ENCODE results near the gene TDRD1.
"Not testable (repeated sequence)": the region's sequence is repeated elsewhere in the genome, so short reads cannot be mapped to it uniquely, and the experiment has no call there.

TDRD1 gene, protein sequence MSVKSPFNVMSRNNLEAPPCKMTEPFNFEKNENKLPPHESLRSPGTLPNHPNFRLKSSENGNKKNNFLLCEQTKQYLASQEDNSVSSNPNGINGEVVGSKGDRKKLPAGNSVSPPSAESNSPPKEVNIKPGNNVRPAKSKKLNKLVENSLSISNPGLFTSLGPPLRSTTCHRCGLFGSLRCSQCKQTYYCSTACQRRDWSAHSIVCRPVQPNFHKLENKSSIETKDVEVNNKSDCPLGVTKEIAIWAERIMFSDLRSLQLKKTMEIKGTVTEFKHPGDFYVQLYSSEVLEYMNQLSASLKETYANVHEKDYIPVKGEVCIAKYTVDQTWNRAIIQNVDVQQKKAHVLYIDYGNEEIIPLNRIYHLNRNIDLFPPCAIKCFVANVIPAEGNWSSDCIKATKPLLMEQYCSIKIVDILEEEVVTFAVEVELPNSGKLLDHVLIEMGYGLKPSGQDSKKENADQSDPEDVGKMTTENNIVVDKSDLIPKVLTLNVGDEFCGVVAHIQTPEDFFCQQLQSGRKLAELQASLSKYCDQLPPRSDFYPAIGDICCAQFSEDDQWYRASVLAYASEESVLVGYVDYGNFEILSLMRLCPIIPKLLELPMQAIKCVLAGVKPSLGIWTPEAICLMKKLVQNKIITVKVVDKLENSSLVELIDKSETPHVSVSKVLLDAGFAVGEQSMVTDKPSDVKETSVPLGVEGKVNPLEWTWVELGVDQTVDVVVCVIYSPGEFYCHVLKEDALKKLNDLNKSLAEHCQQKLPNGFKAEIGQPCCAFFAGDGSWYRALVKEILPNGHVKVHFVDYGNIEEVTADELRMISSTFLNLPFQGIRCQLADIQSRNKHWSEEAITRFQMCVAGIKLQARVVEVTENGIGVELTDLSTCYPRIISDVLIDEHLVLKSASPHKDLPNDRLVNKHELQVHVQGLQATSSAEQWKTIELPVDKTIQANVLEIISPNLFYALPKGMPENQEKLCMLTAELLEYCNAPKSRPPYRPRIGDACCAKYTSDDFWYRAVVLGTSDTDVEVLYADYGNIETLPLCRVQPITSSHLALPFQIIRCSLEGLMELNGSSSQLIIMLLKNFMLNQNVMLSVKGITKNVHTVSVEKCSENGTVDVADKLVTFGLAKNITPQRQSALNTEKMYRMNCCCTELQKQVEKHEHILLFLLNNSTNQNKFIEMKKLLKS

DNA sequence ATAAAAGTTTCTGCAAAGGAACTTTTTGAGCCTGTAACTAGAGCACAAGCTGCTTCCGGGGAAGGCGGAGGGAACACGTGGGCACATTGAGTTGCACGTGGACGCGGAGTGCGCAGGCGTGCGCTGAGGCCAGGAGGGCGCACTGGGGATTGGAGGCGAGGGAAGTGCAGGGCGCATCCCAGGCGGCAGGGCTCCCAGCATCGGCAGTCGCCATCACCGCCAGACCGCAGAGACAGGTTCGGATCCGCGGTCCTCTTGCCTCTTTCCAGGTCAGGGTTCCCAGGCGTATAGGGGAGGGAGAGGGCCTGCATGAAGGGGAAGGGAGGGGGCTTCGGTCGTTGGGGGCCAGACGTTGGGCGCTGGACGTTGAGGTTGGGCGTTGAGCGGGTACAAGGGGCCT lies at the start of gene TDRD1:
Gene TDRD1 (plus strand): TSS at position 206 of the 400 bp plus-strand sequence. CDS start 8,479 bp downstream, outside the sequence.
- no peak for DNase-seq (ENCODE audit: low spot score)

DNA sequence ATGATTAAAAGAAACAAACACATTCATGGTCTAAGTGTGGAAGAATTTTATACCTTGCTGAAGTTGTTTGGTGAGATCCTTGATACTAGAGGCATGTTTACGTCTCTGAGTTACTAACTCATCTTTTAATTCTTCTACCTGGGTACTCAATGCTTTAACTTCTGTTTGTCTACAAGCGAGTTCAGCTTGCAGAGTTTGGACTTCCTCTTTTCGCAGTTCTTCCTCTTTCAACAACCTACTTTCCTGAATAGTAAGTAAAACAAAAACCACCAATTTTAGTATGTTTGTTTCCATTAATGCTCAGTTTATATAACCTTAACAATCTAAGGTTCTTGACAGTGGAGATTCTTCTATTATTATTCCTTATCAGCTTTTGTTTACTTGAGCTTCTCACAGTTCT lies 48.1 kb upstream of the TDRD1 start:
- no peak for DNase-seq (ENCODE audit: low spot score)

DNA sequence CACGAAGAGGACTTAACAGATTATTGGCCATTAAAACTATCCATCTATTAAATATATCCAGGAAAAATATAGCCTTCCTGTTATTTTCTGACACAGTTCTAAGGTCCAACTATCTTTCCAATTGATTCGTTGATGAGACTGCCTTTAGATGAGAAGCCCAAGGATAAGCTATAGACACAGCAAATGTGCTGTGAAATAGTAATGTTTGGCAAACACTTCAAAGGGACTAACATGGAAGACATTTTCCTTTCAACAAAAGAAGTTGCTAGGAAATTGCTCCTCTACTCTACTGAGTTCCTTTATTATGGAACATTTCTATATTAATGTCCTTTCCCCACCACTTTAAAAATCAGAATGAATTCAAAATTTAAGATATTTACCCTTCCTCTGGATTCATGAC lies 43.7 kb upstream of the TDRD1 start:
- DNase-seq (ENCODE audit: low spot score), result no peak

DNA sequence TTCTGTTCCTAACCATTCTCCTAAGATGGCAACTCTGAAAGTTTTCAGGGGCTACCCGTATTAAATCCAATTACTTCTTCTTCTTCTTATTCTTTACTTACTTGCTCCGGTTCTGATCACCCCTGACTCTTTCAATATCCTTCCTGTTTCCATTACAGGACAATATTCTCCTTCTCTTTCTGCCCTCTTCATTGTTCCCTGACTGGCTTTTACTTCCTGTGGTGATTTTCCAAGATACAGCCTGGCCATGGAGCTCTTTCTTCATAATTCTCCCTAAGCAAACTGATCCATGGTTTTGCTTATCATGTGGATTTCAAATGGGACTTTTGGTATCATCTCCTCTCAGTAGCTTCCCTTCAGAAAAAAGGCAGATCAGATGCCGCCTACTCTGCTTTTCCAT lies 40.6 kb upstream of the TDRD1 start:
- DNase-seq (ENCODE audit: low spot score), result no peak

DNA sequence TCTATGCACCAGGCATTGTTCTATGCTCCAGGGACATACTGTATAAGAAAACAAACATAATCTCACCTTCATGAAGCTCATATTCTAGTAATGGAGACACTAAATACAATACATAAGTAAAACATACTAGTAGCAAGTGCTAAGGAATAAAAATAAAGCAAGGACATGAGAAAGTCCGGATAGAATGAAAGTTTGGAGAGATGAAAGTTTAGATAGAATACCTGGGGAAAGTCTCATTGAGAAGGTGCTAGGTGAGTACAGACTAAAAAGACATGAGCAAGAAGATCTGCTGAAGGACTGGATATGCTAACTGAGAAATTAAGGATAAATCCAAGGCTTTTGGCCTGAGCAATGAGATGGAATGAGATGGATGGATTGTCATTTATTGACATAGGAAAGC lies 39.1 kb upstream of the TDRD1 start:
- DNase-seq (ENCODE audit: low spot score), result no peak

- DNase-seq (ENCODE audit: low spot score), result not testable (repeated sequence)
Measured at GRCh38 chr10:114140827-114141226, 38.3 kb upstream of the TDRD1 start.

DNA sequence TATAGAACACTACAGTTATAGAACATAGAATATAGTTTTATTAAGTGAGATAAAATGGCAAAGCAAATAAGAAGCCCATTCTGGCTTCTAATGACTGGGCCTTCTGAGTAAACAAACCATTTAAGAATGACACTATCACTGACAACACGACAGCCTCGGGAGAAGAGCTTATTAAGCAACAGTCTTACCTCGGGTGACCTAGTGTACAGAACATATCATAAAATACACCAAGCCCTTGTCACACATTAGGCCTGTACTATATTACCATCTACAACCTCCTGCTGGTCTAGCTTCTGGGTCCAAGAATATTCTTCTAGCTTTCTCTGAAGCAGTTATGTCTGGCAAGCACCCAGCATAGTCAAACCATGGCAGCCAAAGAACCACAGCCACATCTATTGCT lies 37.1 kb upstream of the TDRD1 start:
- DNase-seq (ENCODE audit: low spot score), result no peak

DNA sequence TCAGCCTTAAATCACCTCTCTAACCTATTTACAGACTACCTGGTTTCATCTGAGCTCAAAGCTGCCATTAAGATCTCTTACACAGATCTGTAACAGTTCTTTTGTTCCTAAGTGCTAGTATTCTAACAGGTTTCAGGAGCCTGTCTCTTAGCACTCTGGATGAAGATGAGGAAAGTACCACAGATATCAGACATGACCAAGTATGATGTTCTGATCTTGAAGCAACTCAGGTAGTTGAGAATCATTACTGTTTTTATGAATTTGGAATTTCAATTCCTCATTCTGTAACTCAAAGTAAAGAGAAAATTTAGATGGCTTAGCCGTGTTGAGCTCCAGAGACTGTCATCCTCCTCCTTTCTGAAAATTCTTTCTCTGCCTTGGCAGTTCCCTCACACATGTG lies 36.0 kb upstream of the TDRD1 start:
- DNase-seq (ENCODE audit: low spot score), result no peak

GRCh38 chr10:114149476-114149875 lies 29.7 kb upstream of the TDRD1 start:
- not testable (repeated sequence) for DNase-seq (ENCODE audit: low spot score)

DNA sequence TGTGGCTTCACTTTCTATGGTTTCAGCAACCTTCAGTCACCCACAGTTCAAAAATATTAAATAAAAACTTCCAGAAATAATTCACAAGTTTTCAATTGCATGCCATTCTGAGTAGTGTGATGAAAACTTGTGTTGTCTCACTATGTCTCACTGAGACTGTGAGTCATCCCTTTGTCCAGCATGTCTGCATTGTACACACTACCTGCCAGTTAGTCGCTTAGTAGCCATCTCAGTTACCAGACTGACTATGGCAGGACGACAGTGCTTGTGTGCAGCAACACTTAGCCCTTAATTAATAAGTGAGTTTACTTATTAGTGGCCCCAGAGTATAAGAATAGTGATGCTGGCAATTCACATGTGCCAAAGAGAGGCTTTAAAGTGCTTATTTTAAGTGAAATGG lies 27.7 kb upstream of the TDRD1 start:
- DNase-seq (ENCODE audit: low spot score), result no peak

DNA sequence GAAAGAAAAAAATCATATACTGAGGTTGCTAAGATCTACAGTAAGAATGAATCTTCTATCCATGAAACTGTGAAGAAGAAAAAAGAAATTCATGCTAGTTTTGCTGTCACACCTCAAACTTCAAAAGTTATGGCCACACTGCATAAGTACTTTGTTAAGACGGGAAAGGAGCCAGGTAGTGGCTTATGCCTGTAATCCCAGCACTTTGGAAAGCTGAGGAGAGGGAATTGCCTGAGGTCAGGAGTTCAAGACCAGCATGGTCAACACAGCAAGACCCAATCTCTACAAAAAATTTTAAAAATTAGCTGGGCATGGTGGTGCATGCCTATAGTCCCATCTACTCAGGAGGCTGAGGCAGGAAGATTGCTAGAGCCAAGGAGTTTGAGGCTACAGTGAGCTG lies 27.3 kb upstream of the TDRD1 start:
- DNase-seq (ENCODE audit: low spot score), result no peak

- no peak for DNase-seq (ENCODE audit: low spot score)
Measured at GRCh38 chr10:114157912-114158311, 21.2 kb upstream of the TDRD1 start.

GRCh38 chr10:114163062-114163461 lies 16.1 kb upstream of the TDRD1 start:
- no peak for DNase-seq (ENCODE audit: low spot score)

GRCh38 chr10:114166043-114166442 lies 13.1 kb upstream of the TDRD1 start:
- DNase-seq (ENCODE audit: low spot score), result no peak

DNA sequence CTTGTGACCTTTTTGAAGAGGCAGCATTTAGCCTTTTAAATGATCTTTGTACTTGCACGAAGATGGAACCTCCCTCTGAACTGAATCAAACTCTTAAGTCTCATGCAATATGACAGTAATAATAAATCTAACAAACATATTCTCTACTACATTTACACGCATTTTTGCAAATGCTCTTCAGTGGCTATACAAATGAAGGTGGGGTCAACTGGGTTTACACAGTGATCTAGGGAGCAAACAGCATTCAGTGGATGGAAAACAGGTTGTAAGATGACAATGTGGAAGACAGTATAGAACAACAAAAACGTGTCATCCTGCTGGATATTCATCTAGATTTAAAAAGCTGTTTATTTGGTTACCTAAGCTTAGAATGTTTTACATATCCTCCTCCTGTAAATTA lies 12.7 kb upstream of the TDRD1 start:
- DNase-seq (ENCODE audit: low spot score), result no peak

DNA sequence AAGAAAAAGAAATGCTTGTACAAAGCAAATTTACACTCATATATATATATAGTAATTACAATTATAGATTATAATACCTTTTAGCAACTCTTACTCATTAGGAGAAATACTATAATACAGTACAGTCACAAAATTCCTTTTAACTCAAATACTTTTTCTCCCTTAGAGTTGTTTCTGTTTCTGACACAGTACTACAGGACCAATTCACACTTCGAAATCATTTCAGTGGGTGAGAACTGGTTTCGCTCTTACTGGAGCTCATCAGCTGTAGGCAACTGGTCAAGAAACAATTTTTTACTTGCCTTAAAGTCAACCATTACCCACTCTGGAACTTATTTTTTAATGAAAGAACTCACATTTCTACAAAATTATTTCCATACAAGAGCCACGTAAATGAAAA lies 11.2 kb upstream of the TDRD1 start:
- no peak for DNase-seq (ENCODE audit: low spot score)

DNA sequence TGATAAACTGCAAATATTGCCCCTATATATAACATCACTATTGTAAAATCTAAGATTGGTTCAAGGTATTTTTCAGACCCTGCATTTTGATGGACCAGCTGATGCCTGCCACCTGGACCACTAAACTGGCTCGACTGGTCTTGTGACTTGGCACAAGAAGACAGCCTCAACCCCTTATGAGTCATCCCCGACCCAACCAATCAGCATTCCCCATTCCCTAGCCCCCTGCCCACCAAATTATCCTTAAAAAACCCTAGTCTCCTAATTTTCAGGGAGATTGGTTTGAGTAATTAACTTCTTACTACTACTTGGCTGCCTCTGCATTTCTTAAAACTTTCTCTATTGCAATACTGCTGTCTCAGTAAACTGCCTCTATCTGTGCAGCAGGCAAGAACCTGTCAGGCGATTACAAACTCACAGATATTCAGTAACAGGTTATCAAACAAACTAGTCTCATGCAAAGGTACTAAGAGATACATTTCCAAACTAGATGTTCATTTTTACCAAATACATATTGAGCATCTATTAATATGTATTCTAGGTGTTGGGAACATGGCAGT lies 10.6 kb upstream of the TDRD1 start:
- DNase-seq (ENCODE audit: low spot score), result no peak

- peak; percentile 8 for DNase-seq (ENCODE audit: low spot score)
Measured at GRCh38 chr10:114172216-114172615, 6.9 kb upstream of the TDRD1 start.

GRCh38 chr10:114172776-114173602 lies 6.2 kb upstream of the TDRD1 start:
- DNase-seq (ENCODE audit: low spot score), result no peak

DNA sequence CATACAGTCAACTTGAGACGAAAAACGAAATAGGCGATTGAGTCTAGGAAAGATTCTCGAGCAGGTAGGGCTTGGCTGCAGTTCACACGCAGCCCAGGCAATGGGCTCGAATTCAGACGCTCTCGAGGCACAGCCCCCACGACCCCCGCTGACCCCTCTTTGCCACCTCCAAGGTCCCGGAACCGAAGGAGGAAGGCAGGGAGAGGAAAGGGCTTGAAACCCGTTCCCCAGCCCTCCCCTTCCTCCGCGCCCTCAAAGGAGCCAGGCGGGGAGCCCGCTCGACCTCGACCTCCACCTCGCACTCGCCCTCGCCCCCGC lies 5.6 kb upstream of the TDRD1 start:
- DNase-seq (ENCODE audit: low spot score), result no peak

DNA sequence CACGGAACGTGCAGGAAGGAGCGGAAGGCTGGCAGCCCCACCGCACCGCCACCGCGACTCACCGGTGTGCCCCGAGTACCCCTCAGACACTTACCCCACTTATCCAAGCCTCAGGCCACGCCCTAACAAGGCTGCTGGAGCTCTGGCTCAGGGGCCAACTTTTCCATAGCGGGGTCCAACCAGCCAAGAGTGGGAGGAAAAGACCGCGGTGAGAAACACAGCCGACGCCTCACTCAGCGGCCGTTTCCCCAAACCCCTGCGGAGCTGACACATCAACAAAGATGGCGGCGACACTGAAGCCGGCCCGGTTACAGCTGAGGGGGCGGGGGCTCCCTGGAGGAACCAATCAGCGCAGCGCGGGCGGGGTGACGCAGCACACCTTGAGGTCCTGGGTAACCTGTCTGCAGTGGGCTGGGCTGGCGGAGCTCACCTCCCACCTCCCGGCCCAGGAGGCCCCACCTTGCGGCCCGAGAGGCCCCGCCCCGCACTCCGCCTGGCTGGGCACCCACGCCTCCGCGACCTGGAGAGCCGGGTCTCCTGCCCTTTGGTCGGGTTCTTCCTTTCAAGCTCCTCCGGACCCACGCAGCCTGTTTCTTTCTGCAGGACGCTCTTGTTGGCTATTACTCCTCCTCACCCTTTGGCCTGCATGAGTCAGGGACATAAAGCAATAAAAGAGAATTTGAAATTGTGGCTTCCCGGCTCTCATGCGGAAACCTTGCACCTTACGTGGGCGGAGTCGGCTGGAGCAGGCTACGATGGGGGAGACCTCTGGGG lies 5.0 kb upstream of the TDRD1 start, which contains the start of gene CCDC186:
Gene CCDC186 (minus strand): TSS at position 283 of the 774 bp plus-strand sequence. CDS start 10,935 bp downstream, outside the sequence.
- DNase-seq (ENCODE audit: low spot score), result peak; percentile 51

Data from COLO829 (cell line).